Measurements from ENCODE around the gene TRAPPC3. TPM values are rescaled to one million over a fixed set of nuclear protein-coding genes. Genes with fewer than 3 reads are reported as not detected.

TRAPPC3 gene
- total RNA-seq, 1 experiment from 2014 or later = 98.7 TPM

GRCh38 chr1:36135796-36136195 lies 13.5 kb downstream of the TRAPPC3 start:
- intact Hi-C loops (cut with micrococcal nuclease; ENCODE audit: unreplicated experiment) = no loop called here
- ATAC-seq = no peak
- H3K36me3 ChIP-seq (ENCODE audit: control insufficient read depth, insufficient read depth, low read length) = peaks cover 19% of the 10 kb centered on the region
- H3K4me3 ChIP-seq (ENCODE audit: low read depth in 2 of 2, low read length in 2 of 2) = no peak overlapping the region
- peaks cover 3% of the 10 kb centered on the region; the same call in 1 of the 2 replicates for H3K4me1 ChIP-seq (ENCODE audit: control insufficient read depth, insufficient read depth, low read length)
- in situ Hi-C loops (cut with HindIII; ENCODE audit: low pct_unique_long_range_greater_than_20kb, low sequenced_read_pairs) = no loop called here
- ChIA-PET CTCF (interaction anchor here (0.8 to 1.4 kb wide), 2 partner anchors 36 to 41 kb away, joined by 3 to 4 read pairs; no protein-coding TSS in a partner anchor), POLR2A (interaction anchor here (0.9 kb wide), 1 partner anchor 14 kb away, joined by 3 read pairs; no protein-coding TSS in a partner anchor)
- no TSS peak for BruUV-seq (replicated peaks)
- TF ChIP-seq POLR2AphosphoS5 (IDR thresholded peaks at IDR 0.05; ENCODE audit: low read depth, low read length) = peak; percentile 46; the same call in 1 of the 2 replicates
- TF ChIP-seq, protein P1, sequence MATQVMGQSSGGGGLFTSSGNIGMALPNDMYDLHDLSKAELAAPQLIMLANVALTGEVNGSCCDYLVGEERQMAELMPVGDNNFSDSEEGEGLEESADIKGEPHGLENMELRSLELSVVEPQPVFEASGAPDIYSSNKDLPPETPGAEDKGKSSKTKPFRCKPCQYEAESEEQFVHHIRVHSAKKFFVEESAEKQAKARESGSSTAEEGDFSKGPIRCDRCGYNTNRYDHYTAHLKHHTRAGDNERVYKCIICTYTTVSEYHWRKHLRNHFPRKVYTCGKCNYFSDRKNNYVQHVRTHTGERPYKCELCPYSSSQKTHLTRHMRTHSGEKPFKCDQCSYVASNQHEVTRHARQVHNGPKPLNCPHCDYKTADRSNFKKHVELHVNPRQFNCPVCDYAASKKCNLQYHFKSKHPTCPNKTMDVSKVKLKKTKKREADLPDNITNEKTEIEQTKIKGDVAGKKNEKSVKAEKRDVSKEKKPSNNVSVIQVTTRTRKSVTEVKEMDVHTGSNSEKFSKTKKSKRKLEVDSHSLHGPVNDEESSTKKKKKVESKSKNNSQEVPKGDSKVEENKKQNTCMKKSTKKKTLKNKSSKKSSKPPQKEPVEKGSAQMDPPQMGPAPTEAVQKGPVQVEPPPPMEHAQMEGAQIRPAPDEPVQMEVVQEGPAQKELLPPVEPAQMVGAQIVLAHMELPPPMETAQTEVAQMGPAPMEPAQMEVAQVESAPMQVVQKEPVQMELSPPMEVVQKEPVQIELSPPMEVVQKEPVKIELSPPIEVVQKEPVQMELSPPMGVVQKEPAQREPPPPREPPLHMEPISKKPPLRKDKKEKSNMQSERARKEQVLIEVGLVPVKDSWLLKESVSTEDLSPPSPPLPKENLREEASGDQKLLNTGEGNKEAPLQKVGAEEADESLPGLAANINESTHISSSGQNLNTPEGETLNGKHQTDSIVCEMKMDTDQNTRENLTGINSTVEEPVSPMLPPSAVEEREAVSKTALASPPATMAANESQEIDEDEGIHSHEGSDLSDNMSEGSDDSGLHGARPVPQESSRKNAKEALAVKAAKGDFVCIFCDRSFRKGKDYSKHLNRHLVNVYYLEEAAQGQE (IDR thresholded peaks at IDR 0.05; ENCODE audit: insufficient read depth in 1 of 2, low read depth in 2 of 2, low read length in 1 of 2) = no peak
- H3K27ac ChIP-seq (ENCODE audit: low read length) = no peak overlapping the region
- no peaks in the 10 kb centered on the region for H3K27me3 ChIP-seq (ENCODE audit: control insufficient read depth, insufficient read depth, low read length)
- no peak for DNase-seq (ENCODE audit: low read depth, low spot score)
- H3K9me3 ChIP-seq (ENCODE audit: control insufficient read depth, insufficient read depth, low read depth, low read length) = no peaks in the 10 kb centered on the region

DNA sequence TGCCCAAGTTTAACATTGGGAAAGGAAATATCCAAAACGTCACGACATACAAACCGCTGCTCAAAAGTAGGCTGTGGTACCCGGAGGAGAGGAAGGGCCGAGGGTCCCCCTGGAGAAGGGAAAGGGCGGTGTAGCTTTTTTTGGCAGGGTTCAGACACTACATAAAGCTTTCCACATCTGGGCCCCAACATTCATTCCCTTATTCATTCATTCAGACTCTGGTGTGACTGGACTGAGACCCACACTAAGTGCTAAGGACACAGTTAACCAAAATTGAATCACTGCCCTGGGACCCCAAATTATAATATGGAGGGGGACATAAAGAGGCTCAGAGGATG lies 14.0 kb downstream of the TRAPPC3 start:
- Histone ChIP-seq H3K9me3 (ENCODE audit: control insufficient read depth, insufficient read depth, low read depth, low read length) (no peaks in the 10 kb centered on the region), H3K27ac (ENCODE audit: low read length) (no peak overlapping the region), H3K27me3 (ENCODE audit: control insufficient read depth, insufficient read depth, low read length) (no peaks in the 10 kb centered on the region), H3K4me3 (ENCODE audit: low read depth in 2 of 2, low read length in 2 of 2) (no peak overlapping the region), H3K4me1 (ENCODE audit: control insufficient read depth, insufficient read depth, low read length) (peaks cover 3% of the 10 kb centered on the region; the same call in 1 of the 2 replicates), H3K36me3 (ENCODE audit: control insufficient read depth, insufficient read depth, low read length) (peaks cover 19% of the 10 kb centered on the region)
- DNase-seq (ENCODE audit: low read depth, low spot score) = no peak
- ChIA-PET POLR2A (interaction anchor here (0.5 to 0.7 kb wide), 2 partner anchors 14 to 246 kb away, joined by 3 read pairs; partner anchors contain the start of gene TRAPPC3), CTCF (interaction anchor here (0.6 to 1.5 kb wide), 10 partner anchors 11 to 140 kb away, joined by 3 to 12 read pairs (median 4); partner anchors contain the start of gene TRAPPC3)
- TF ChIP-seq POLR2AphosphoS5 (IDR thresholded peaks at IDR 0.05; ENCODE audit: low read depth, low read length) (no peak), SIN3A (IDR thresholded peaks at IDR 0.05; ENCODE audit: borderline replicate concordance, insufficient read depth, low read depth, low read length) (no peak), TCF7L2 (IDR thresholded peaks at IDR 0.05; ENCODE audit: low read depth, low read length) (no peak), CTCF (IDR thresholded peaks at IDR 0.05) (no peak)
- TF ChIP-seq, protein P1 (IDR thresholded peaks at IDR 0.05; ENCODE audit: insufficient read depth in 1 of 2, low read depth in 2 of 2, low read length in 1 of 2) = no peak
- in situ Hi-C loops (cut with HindIII; ENCODE audit: low pct_unique_long_range_greater_than_20kb, low sequenced_read_pairs) = no loop called here
- intact Hi-C loops (cut with micrococcal nuclease; ENCODE audit: unreplicated experiment) = no loop called here
- ATAC-seq = no peak
- no TSS peak for BruUV-seq (replicated peaks)
